Breast epithelium (tissue), 3 donors: ENCODE data around the gene TAS1R3.

Experiments
- CTCF ChIP-seq, 3 donors: fragments of 450-650 bp; IDR thresholded peaks; one replicate each; pipeline ENCODE4 v1.5.1; 2016 to 2017; ENCODE audit warnings: antibody characterized with exemption in 3 of 3, mild to moderate bottlenecking in 3 of 3, moderate library complexity in 3 of 3
- POLR2AphosphoS5 ChIP-seq, 3 donors: sonication (generic); formaldehyde crosslinking; IDR thresholded peaks; one replicate each; pipeline ENCODE4 v1.6.1; 2017; ENCODE audit warnings: antibody characterized with exemption in 3 of 3

- peak; percentile 62 to 87 (median 86) for TF ChIP-seq CTCF (IDR thresholded peaks at IDR 0.05)
- no peak for TF ChIP-seq POLR2AphosphoS5 (IDR thresholded peaks at IDR 0.05)
Observed at GRCh38 chr1:1291548-1292441, 39.3 kb upstream of the TAS1R3 start.
